Astrocyte of the cerebellum (primary cell): ENCODE data around the gene ATP23.

ENCODE experiments used
- DNase-seq: peaks from one replicate; pipeline ENCODE4 v3.0.0-alpha.2; 2011; ENCODE audit warnings: low read depth
- H3K4me3 ChIP-seq: 2 replicates; pipeline ENCODE4 v1.5.1; 2011; ENCODE audit warnings: mild to moderate bottlenecking, low read depth, low read length, moderate library complexity
- in situ Hi-C: cut with HindIII; loops from 2 replicates; pipeline ENCODE4 v1.10.0; 2017; ENCODE audit warnings: low sequenced_read_pairs
- TF ChIP-seq, protein P1 (sequence below): IDR thresholded peaks from 2 replicates; pipeline ENCODE4 v1.5.1; 2012; ENCODE audit warnings: low read length, low read depth, moderate library complexity, mild to moderate bottlenecking; ENCODE audit errors: missing control alignments

ATP23 gene

DNA sequence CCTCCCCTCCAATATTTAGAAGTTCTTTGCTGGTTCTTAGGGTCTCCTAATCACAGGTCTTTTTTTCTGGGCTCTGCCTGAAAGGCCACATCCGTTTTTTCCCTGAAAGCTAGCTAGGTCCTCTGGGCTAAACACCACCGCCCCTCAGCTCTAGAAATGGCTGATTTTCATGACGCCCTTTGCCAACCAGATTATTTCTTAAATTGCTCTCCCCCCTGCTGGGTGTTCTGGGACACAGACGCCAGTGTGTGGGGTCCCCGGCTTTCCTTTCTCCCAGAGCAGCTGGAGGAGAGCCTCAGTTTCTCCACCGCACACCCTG lies 45.3 kb upstream of the ATP23 start:
- in situ Hi-C loops = no loop called here

DNA sequence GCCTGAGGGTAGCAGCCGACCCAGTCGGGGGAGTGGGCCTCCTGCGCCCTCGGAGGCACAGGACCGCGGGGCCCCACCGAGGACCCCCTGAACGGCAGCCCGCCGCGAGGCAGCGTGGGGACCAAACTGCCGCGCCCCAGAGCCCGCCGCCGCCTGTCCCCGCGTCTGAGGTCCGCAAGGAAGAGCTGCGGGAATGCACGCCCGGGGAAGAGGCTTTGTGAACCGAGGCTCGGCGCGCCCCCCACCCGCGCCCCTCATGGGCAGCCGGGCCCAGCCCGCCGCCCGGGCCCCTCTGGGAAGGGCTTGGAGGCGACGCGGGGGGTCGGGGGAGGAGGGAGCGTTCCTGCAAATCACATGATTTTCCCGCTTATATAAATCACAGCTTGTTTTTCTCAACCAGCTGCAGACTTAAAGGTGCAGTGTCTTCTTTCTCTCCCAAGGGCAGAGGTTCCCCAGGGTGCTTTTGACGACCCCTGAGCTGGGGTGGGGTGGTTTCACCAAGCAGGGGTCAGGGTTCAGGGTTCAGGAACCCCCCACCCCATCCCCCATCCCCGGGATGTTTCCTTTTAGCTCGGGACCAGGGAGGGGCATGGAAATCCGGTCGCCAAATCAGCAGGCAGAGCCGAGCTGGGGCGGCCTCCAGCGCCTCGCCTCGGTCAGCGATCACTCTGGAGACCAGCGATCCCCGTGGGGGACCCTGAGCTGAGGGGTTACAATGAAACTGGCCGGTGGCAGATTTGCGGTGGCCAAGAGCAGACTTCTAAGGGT lies 44.7 kb upstream of the ATP23 start:
- in situ Hi-C loops = no loop called here
- DNase-seq = no peak
- peak overlapping the region; percentile 31 for H3K4me3 ChIP-seq

More for the DNA sequence above, 45.3 kb upstream of the ATP23 start:
- TF ChIP-seq, protein P1, sequence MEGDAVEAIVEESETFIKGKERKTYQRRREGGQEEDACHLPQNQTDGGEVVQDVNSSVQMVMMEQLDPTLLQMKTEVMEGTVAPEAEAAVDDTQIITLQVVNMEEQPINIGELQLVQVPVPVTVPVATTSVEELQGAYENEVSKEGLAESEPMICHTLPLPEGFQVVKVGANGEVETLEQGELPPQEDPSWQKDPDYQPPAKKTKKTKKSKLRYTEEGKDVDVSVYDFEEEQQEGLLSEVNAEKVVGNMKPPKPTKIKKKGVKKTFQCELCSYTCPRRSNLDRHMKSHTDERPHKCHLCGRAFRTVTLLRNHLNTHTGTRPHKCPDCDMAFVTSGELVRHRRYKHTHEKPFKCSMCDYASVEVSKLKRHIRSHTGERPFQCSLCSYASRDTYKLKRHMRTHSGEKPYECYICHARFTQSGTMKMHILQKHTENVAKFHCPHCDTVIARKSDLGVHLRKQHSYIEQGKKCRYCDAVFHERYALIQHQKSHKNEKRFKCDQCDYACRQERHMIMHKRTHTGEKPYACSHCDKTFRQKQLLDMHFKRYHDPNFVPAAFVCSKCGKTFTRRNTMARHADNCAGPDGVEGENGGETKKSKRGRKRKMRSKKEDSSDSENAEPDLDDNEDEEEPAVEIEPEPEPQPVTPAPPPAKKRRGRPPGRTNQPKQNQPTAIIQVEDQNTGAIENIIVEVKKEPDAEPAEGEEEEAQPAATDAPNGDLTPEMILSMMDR = no peak
- peak overlapping the region; percentile 31 for H3K4me3 ChIP-seq
- DNase-seq = no peak

DNA sequence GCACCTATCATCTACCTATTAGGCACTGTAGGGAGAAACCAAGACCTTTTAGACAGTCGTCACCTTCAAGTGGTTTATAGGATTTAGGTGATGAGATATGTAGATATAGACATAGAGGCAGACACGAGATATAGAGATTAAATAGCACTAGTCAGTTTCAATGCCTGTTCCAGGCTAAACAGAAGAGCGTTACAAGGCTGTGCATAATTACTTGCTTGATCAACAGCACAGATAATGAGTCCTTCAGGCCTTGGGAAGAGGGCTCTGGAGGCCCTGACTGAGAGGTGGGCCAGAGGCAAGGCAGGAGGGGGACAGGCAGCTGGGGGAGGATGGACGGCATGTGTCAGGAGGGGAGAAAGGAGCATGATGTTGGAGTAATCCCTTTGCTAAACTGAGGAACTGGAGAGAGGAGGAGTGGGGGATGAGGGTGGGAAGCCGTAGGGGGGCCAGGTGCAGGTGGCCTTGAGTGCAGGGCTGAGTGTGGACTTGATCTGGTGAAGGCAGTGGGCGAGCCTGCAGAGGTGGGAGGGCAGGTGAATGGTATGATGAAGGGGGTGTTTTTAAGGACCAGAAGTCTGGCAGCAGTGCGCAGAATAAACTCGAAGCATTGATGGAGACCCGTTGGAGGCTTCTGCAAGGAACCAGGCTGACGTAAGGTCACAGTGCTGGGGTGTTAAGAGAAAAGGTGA lies 43.9 kb upstream of the ATP23 start:
- no peak overlapping the region for H3K4me3 ChIP-seq
- DNase-seq = no peak
- TF ChIP-seq, protein P1 = no peak
- in situ Hi-C loops = no loop called here

More for the DNA sequence above, 44.7 kb upstream of the ATP23 start:
- TF ChIP-seq, protein P1 = peak; percentile 11

DNA sequence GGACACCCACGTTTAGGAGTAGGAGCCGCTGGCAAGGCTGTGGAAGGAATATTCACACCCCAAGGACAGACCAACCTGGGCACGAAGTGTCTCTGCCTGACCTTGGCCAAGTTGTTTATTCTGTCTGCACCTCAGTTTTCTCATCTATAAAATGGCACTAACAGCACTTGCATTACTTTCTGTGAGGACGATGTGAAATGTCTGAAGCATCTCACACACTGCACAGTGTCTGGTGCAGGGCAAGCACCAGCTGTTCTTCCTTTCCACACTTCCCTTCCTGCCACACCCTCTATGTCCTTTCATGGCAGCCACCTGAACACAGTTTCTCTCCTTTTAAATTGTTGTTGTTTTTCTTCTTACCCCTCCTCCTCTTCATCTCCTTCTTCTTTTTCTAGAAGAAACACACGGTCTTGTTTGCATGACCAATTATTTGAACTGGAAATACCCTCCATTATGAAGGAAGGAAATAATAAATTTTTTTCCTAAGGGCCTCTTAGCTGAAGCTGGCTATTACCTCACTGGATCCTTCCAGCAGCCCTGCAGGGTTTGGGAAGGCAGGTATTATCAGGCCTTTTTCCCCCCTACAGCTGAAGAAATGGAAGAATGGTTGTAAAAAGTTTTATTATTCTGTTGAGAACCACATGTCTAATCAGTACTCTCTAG lies 42.9 kb upstream of the ATP23 start:
- TF ChIP-seq, protein P1 = no peak
- in situ Hi-C loops = no loop called here
- DNase-seq = no peak
- H3K4me3 ChIP-seq = no peak overlapping the region

DNA sequence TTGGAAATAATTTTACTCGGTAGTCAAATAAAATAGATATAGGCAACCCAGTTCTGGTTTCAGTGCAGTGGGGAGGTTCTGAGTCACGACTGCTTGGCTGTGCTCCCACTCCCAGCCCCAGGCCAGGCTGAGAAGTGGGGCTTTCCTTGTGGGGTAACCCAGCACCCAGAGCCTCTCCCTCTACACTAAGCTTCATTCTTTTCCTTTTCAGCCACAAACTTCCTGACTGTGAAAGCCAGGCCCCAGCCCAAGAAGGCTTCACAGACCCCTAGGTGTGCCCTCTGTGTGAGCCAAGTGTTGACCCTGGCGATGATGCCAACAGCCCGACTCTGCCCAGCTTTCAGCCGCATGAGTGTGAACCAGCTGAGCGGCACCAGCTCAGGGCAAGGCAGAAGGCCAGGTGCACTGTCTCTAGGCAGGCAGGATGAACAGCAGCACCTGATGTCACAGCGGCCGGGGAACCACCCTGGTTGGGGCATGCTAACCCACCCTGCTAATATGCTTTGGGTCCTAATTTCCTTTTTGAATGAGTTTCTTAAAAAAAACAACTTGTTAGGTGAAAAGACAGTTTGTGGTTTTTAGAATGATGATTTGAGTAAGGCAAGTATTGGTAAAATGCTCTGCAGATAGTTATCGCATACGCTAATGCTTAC lies 42.2 kb upstream of the ATP23 start:
- TF ChIP-seq, protein P1 = no peak

DNA sequence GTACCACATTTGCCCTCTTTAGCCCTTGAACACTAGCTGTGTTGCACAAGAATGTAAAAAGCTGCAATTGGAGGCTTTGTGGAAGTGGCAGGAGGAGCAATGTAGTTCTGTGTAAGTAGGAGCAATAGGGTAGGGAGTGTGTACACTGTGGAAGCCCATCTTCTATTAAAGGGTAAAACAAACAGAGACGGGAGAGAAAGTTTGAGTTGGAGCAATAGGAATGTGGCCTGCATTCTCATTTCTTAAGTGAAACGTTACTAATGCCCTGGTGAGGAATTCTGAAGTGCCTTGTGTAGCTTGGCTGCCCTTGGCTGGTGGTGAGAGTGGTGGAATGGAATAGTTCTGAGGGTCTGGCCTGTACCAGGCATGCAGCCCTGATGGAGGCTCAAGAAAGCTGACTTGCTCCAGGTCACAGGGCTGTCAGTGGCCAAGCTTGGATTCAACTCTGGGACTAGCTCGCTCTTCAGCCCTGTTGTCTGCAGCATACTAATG lies 38.8 kb upstream of the ATP23 start:
- in situ Hi-C loops = loop anchor here (5.0 kb wide), 1 partner anchor 75 kb away; no protein-coding TSS in a partner anchor
- TF ChIP-seq, protein P1 = no peak
- DNase-seq = no peak
- no peak overlapping the region for H3K4me3 ChIP-seq

More for the DNA sequence above, 42.2 kb upstream of the ATP23 start:
- in situ Hi-C loops = no loop called here
- no peak overlapping the region for H3K4me3 ChIP-seq
- peak; percentile 34 for DNase-seq
